Measurements from ENCODE around the gene TMUB1. TPM values are rescaled to one million over a fixed set of nuclear protein-coding genes. Genes with fewer than 3 reads are reported as not detected.

TMUB1 gene
- total and polyA plus RNA-seq, 9 of the 15 experiments (the other 6 are each of a cell fraction or from before 2014, with no cell fraction given), result 0.14 to 241 (median 74.1) TPM

GRCh38 chr7:151063212-151063561, 20.1 kb downstream of the TMUB1 start:
- CTCF ChIA-PET (ENCODE audit: low intra/inter-chr PET ratio), result no interaction called here
- peak in 3 of 4 experiments; percentile 59 to 70 (median 65) for DNase-seq (ENCODE audit: extremely low read depth in 1 of 4, low spot score in 3 of 4)
- peaks cover 68% of the 10 kb centered on the region for H3K79me2 ChIP-seq (ENCODE audit: control insufficient read depth, insufficient read depth, low read length)
- ATAC-seq, result peak; percentile 0; the same call in 2 of the 3 replicates
- H2AFZ ChIP-seq (ENCODE audit: low read depth, low read length), result no peak overlapping the region
- H3K4me1 ChIP-seq (replicated peaks in 1 of 2; ENCODE audit: control insufficient read depth in 2 of 2, insufficient read depth in 2 of 2, low read length in 2 of 2), result peaks cover 42 to 80% of the 10 kb centered on the region in 2 experiments
- in situ Hi-C loops (cut with MboI) (no loop called here), intact Hi-C loops (cut with micrococcal nuclease) (no loop called here)
- H3K4me3 ChIP-seq, result peak overlapping the region; percentile 84; the same call in 1 of the 2 replicates
- H3K27me3 ChIP-seq (ENCODE audit: control insufficient read depth in 2 of 2, insufficient read depth in 2 of 2, low read length in 2 of 2), result no peaks in the 10 kb centered on the region
- H3K36me3 ChIP-seq (ENCODE audit: control insufficient read depth, insufficient read depth, low read length), result peaks cover 58% of the 10 kb centered on the region
- H3K9me3 ChIP-seq (replicated peaks; ENCODE audit: control insufficient read depth, insufficient read depth, low read depth, low read length), result no peaks in the 10 kb centered on the region
- peak; percentile 78 for FAIRE-seq
- no TSS peak for BruUV-seq (replicated peaks)
- H3K4me2 ChIP-seq (ENCODE audit: insufficient read depth, low read length), result peak overlapping the region; percentile 63
- POLR2A ChIA-PET, result interaction anchor here (0.6 to 2.7 kb wide), 12 partner anchors 8 to 720 kb away, joined by 3 to 9 read pairs (median 4); partner anchors contain the start of gene FASTK
- H4K20me1 ChIP-seq (replicated peaks; ENCODE audit: control insufficient read depth, insufficient read depth, low read length), result peaks cover 10% of the 10 kb centered on the region
- TF ChIP-seq ZNF175 (CRISPR knock-in tag; IDR thresholded peaks at IDR 0.05; ENCODE audit: low read depth) (0 out of 2 replicates have a peak, but pooled peaks have one; percentile 47), AFF1 (IDR thresholded peaks at IDR 0.05; ENCODE audit: low read depth in 1 of 2, partially characterized antibody in 2 of 2) (no peak), CBX3 (IDR thresholded peaks at IDR 0.05; ENCODE audit: borderline replicate concordance in 1 of 2, low read length in 2 of 2) (0 out of 3 replicates have a peak, but pooled peaks of 1 of the 2 experiments have one; percentile 6), VEZF1 (CRISPR knock-in tag; IDR thresholded peaks at IDR 0.05) (peak; percentile 44), NR2C2 (CRISPR knock-in tag; IDR thresholded peaks at IDR 0.05) (no peak), NR2C2 (tag; IDR thresholded peaks at IDR 0.05) (0 out of 2 replicates have a peak, but pooled peaks have one; percentile 20), FOSL1 (tag; conservative IDR thresholded peaks at IDR 0.05) (peak; percentile 60), NR3C1 (CRISPR knock-in tag; IDR thresholded peaks at IDR 0.05) (no peak)
- peak overlapping the region; percentile 90 for H3K27ac ChIP-seq (ENCODE audit: extremely low read depth, low read depth, low read length)
- H3K9ac ChIP-seq (ENCODE audit: insufficient read depth in 1 of 2, low read depth in 2 of 2, low read length in 2 of 2), result peak overlapping the region; percentile 21 to 91; a peak in 3 of 4 replicates
- no peaks in the 10 kb centered on the region for H3K9me1 ChIP-seq (ENCODE audit: control insufficient read depth, insufficient read depth, low read length)
- WGBS (ENCODE audit: insufficient coverage, low coverage, missing lambda C conversion rate), result 11% methylated on average over 10 of the region's 11 CpGs

All from K562 (cell line).